GM23338 (cell line): ENCODE results near the gene ST3GAL2. TPM values are rescaled to one million over a fixed set of nuclear protein-coding genes. Genes with fewer than 3 reads are reported as not detected.

Experiments used
- ATAC-seq: fragments of 200-7000 bp; cut with Tn5 transposase; 3 replicates; pipeline ENCODE4 v1.9.1; 2020
- DNase-seq: peaks from one replicate; pipeline ENCODE4 v3.0.0-alpha.2; 2015; ENCODE audit warnings: low spot score
- H2AFZ ChIP-seq: fragments of 200-600 bp; sonication (generic); 2 replicates; pipeline ENCODE4 v1.8.0; 2016; ENCODE audit warnings: antibody characterized with exemption, mild to moderate bottlenecking, moderate library complexity
- H3F3A ChIP-seq: fragments of 200-600 bp; sonication (generic); replicated peaks from 2 replicates; pipeline ENCODE4 v1.8.0; 2017; ENCODE audit warnings: antibody characterized with exemption, mixed run types, low read depth
- H3K27ac ChIP-seq: fragments of 200-600 bp; sonication (generic); 2 replicates; pipeline ENCODE4 v1.6.1; 2016; ENCODE audit warnings: low read depth
- H3K27me3 ChIP-seq: fragments of 200-600 bp; sonication (generic); 2 replicates; pipeline ENCODE4 v1.8.0; 2016; ENCODE audit warnings: mild to moderate bottlenecking, mixed run types, moderate library complexity; ENCODE audit not compliant: insufficient read depth
- H3K36me3 ChIP-seq: fragments of 200-600 bp; sonication (generic); 2 replicates; pipeline ENCODE4 v1.8.0; 2016; ENCODE audit warnings: mild to moderate bottlenecking; ENCODE audit not compliant: insufficient read depth
- H3K4me1 ChIP-seq: fragments of 200-600 bp; sonication (generic); 2 replicates; pipeline ENCODE4 v1.8.0; 2016; ENCODE audit warnings: mild to moderate bottlenecking, moderate library complexity; ENCODE audit not compliant: insufficient read depth
- H3K4me2 ChIP-seq: fragments of 200-600 bp; sonication (generic); 2 replicates; pipeline ENCODE4 v1.7.1; 2017; ENCODE audit warnings: mixed run types
- H3K4me3 ChIP-seq: fragments of 200-600 bp; sonication (generic); 2 replicates; pipeline ENCODE4 v1.6.1; 2016; ENCODE audit warnings: mixed run types
- H3K79me2 ChIP-seq: fragments of 200-600 bp; sonication (generic); replicated peaks from 2 replicates; pipeline ENCODE4 v1.8.0; 2017; ENCODE audit warnings: mild to moderate bottlenecking; ENCODE audit not compliant: insufficient read depth
- H3K9me2 ChIP-seq: fragments of 200-600 bp; sonication (generic); 2 replicates; pipeline ENCODE4 v1.8.0; 2017; ENCODE audit not compliant: insufficient read depth
- H4K20me1 ChIP-seq: fragments of 200-600 bp; sonication (generic); replicated peaks from 2 replicates; pipeline ENCODE4 v1.8.0; 2017; ENCODE audit warnings: mild to moderate bottlenecking; ENCODE audit not compliant: insufficient read depth
- H3K27ac Mint-ChIP-seq: 2 replicates; pipeline ENCODE4 v1.8.0; 2020; ENCODE audit warnings: inconsistent platforms, mild to moderate bottlenecking, moderate library complexity, mixed read lengths
- H3K27me3 Mint-ChIP-seq: 3 replicates; pipeline ENCODE4 v1.8.0; 2022; ENCODE audit warnings: low read depth, mild to moderate bottlenecking, moderate library complexity, mixed read lengths, inconsistent platforms; ENCODE audit not compliant: insufficient read depth, poor library complexity
- H3K36me3 Mint-ChIP-seq: 3 replicates; pipeline ENCODE4 v1.8.0; 2021; ENCODE audit warnings: low read depth, mild to moderate bottlenecking, inconsistent platforms, moderate library complexity, mixed read lengths
- H3K4me1 Mint-ChIP-seq: 3 replicates; pipeline ENCODE4 v1.8.0; 2020; ENCODE audit warnings: mild to moderate bottlenecking, inconsistent platforms, mixed read lengths
- H3K4me3 Mint-ChIP-seq: 3 replicates; pipeline ENCODE4 v1.8.0; 2021; ENCODE audit warnings: moderate library complexity, mild to moderate bottlenecking, inconsistent platforms, mixed read lengths
- H3K9me3 Mint-ChIP-seq: 3 replicates; pipeline ENCODE4 v1.8.0; 2020; ENCODE audit warnings: moderate library complexity, mild to moderate bottlenecking, inconsistent platforms, mixed read lengths
- CREB1 ChIP-seq: fragments of 250-450 bp; sonication (Bioruptor Pico); IDR thresholded peaks from 2 replicates; pipeline ENCODE4 v1.5.0; 2020; ENCODE audit warnings: low read depth, mild to moderate bottlenecking, moderate library complexity
- JUNB ChIP-seq: IDR thresholded peaks from one replicate; pipeline ENCODE4 v1.6.1; 2016; ENCODE audit warnings: antibody characterized with exemption; ENCODE audit not compliant: unreplicated experiment
- NANOG ChIP-seq: IDR thresholded peaks from 2 replicates; pipeline ENCODE4 v1.6.1; 2016; ENCODE audit warnings: antibody characterized with exemption, borderline replicate concordance
- REST ChIP-seq: IDR thresholded peaks from one replicate; pipeline ENCODE4 v1.6.1; 2018; ENCODE audit warnings: antibody characterized with exemption; ENCODE audit not compliant: unreplicated experiment
- ZNF114 ChIP-seq: fragments of 250-450 bp; sonication (Bioruptor Pico); IDR thresholded peaks from 2 replicates; pipeline ENCODE4 v1.5.0; 2020; ENCODE audit warnings: mild to moderate bottlenecking, moderate library complexity
- ZNF331 ChIP-seq: fragments of 250-450 bp; sonication (Bioruptor Pico); IDR thresholded peaks from 2 replicates; pipeline ENCODE4 v1.5.0; 2020; ENCODE audit warnings: low read depth, mild to moderate bottlenecking, moderate library complexity
- ZNF462 ChIP-seq: fragments of 250-450 bp; sonication (Bioruptor Pico); IDR thresholded peaks from 2 replicates; pipeline ENCODE4 v1.5.0; 2020; ENCODE audit warnings: mild to moderate bottlenecking, moderate library complexity
- polyA plus RNA-seq: library from polyadenylated mRNA; unstranded; fragments of >200 nt; fragmentation: Nextera tagmentation; extraction: Ambion mirVana; gene quantifications from 2 replicates; pipeline ENCODE4 v1.2.1, GENCODE V29; 2016
- total RNA-seq: library from RNA; depleted of rRNA; stranded (reverse); fragments of >200 nt; shearing (Covaris generic); gene quantifications from 2 replicates; pipeline ENCODE4 v1.2.3, GENCODE V29; 2014
- TF ChIP-seq, protein P1 (sequence below): IDR thresholded peaks from 2 replicates; pipeline ENCODE4 v1.6.1; 2016; ENCODE audit warnings: antibody characterized with exemption

ST3GAL2 gene
- total and polyA plus RNA-seq, 2 experiments from 2014 or later = 12.3 to 39.8 TPM

- Histone ChIP-seq H3F3A (peaks cover 26% of the 10 kb centered on the region; the same call in 1 of the 2 replicates), H3K4me1 (no peaks in the 10 kb centered on the region), H2AFZ (no peak overlapping the region), H3K36me3 (peaks cover 22% of the 10 kb centered on the region), H3K27ac (no peak overlapping the region), H3K9me2 (no peaks in the 10 kb centered on the region), H4K20me1 (peaks cover 9% of the 10 kb centered on the region), H3K4me2 (no peak overlapping the region), H3K4me3 (no peak overlapping the region), H3K79me2 (no peaks in the 10 kb centered on the region), H3K27me3 (no peaks in the 10 kb centered on the region)
- Mint-ChIP-seq H3K4me1 (no peaks in the 10 kb centered on the region), H3K27me3 (peaks cover 24% of the 10 kb centered on the region), H3K27ac (no peak overlapping the region), H3K36me3 (peaks cover 77% of the 10 kb centered on the region), H3K4me3 (no peak overlapping the region), H3K9me3 (no peaks in the 10 kb centered on the region)
- no peak for ATAC-seq
- DNase-seq = no peak
- TF ChIP-seq JUNB (no peak), REST (no peak), NANOG (no peak), CREB1 (no peak), ZNF331 (CRISPR knock-in tag) (no peak)
- TF ChIP-seq, protein P1, sequence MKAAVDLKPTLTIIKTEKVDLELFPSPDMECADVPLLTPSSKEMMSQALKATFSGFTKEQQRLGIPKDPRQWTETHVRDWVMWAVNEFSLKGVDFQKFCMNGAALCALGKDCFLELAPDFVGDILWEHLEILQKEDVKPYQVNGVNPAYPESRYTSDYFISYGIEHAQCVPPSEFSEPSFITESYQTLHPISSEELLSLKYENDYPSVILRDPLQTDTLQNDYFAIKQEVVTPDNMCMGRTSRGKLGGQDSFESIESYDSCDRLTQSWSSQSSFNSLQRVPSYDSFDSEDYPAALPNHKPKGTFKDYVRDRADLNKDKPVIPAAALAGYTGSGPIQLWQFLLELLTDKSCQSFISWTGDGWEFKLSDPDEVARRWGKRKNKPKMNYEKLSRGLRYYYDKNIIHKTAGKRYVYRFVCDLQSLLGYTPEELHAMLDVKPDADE = no peak
Observed at GRCh38 chr16:70372921-70373728, 65.8 kb downstream of the ST3GAL2 start.

DNA sequence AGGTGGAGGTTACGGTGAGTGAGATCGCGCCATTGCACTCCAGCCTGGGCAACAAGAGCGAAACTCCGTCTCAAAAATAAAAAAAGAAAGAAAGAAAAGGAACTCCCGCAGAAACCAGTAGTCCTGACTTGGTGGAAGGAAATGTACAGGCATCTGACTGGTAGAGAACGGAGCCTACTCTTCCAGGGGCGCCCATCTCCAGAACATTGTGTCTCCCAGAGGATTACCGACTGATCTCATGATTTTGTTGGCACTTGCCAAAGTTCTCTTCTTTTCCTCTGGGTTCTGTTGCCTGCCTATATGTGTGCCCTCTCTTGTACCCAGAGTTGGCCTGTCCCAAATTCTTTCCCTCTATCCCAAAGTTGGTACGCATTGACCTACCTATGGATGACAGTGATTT is 68.0 kb downstream of the ST3GAL2 start:
- peaks cover 16% of the 10 kb centered on the region for H3K27me3 Mint-ChIP-seq
- no peaks in the 10 kb centered on the region for H3K79me2 ChIP-seq
- H3F3A ChIP-seq = peaks cover 21% of the 10 kb centered on the region; the same call in 1 of the 2 replicates
- H3K4me3 Mint-ChIP-seq = no peak overlapping the region
- H3K27ac ChIP-seq = no peak overlapping the region
- H3K4me1 ChIP-seq = no peaks in the 10 kb centered on the region
- H3K36me3 ChIP-seq = peaks cover 27% of the 10 kb centered on the region
- H3K9me2 ChIP-seq = no peaks in the 10 kb centered on the region
- H3K4me3 ChIP-seq = no peak overlapping the region
- H3K4me1 Mint-ChIP-seq = no peaks in the 10 kb centered on the region
- H3K9me3 Mint-ChIP-seq = no peaks in the 10 kb centered on the region
- no peak overlapping the region for H3K4me2 ChIP-seq
- no peak for DNase-seq
- no peak for ATAC-seq
- H3K36me3 Mint-ChIP-seq = peaks cover 83% of the 10 kb centered on the region
- no peak overlapping the region for H3K27ac Mint-ChIP-seq
- H3K27me3 ChIP-seq = no peaks in the 10 kb centered on the region
- peaks cover 5% of the 10 kb centered on the region for H4K20me1 ChIP-seq
- H2AFZ ChIP-seq = no peak overlapping the region
- TF ChIP-seq ZNF114 (CRISPR knock-in tag) (no peak), ZNF462 (CRISPR knock-in tag) (no peak)
